K562 (cell line): ENCODE data around the gene BCL2L15. TPM values are rescaled to one million over a fixed set of nuclear protein-coding genes. Genes with fewer than 3 reads are reported as not detected.

ENCODE experiments used
- ATAC-seq: fragments of 200-7000 bp; cut with Tn5 transposase; 3 replicates; pipeline ENCODE4 v1.9.1; 2020; ENCODE audit warnings: moderate library complexity
- BruUV-seq: library from RNA; stranded (reverse); fragments of 400-500 nt; replicated peaks from 2 replicates; lab custom pipeline; 2021; lab: Mats Ljungman, UMichigan
- CTCF ChIA-PET: fragments of 300-600 bp; formaldehyde crosslinking; extraction: SDS; loops from one replicate; lab custom pipeline; 2021; ENCODE audit warnings: low intra/inter-chr PET ratio; lab: Yijun Ruan, JAX
- POLR2A ChIA-PET: fragments of 300-600, 350-650 bp; sonication (Branson Sonifier 250); formaldehyde crosslinking; extraction: SDS; loops from one replicate; lab custom pipeline; 2021; ENCODE audit warnings: antibody characterized with exemption, inconsistent platforms; lab: Yijun Ruan, JAX
- DNase-seq, 4 experiments: peaks; one replicate each; pipeline versions ENCODE4 v3.0.0 to v3.0.0-alpha.2; 2011 to 2018; ENCODE audit warnings: low spot score in 3 of 4, mixed read lengths in 3 of 4; ENCODE audit errors: extremely low read depth in 1 of 4
- FAIRE-seq: peaks from 2 replicates; lab custom pipeline; 2011; peaks lifted over from hg19 to GRCh38; lab: Jason Lieb, UNC
- H2AFZ ChIP-seq: 2 replicates; pipeline ENCODE4 v1.6.0; 2011; ENCODE audit warnings: low read depth, low read length, control low read depth, inconsistent platforms
- H3K27ac ChIP-seq: fragments of 200-600 bp; 3 replicates; pipeline ENCODE4 v1.8.0; 2011; ENCODE audit warnings: low read depth, mild to moderate bottlenecking, control low read depth, inconsistent platforms, low read length, moderate library complexity, mixed read lengths; ENCODE audit errors: extremely low read depth
- H3K27me3 ChIP-seq, 2 experiments: fragments of 300-600 bp in 1 of 2; 2 replicates in 1 of 2; 3 replicates in 1 of 2; pipeline versions ENCODE4 v1.6.0 to v1.8.0; 2011; ENCODE audit warnings: inconsistent platforms in 2 of 2, low read length in 2 of 2, mild to moderate bottlenecking in 1 of 2, mixed read lengths in 1 of 2, moderate library complexity in 1 of 2; ENCODE audit not compliant: control insufficient read depth in 2 of 2, insufficient read depth in 2 of 2
- H3K36me3 ChIP-seq: fragments of 300-600 bp; 3 replicates; pipeline ENCODE4 v1.8.0; 2011; ENCODE audit warnings: mild to moderate bottlenecking, low read length, inconsistent platforms; ENCODE audit not compliant: control insufficient read depth, insufficient read depth
- H3K4me1 ChIP-seq, 2 experiments: fragments of 200-600 bp in 1 of 2; replicated peaks in 1 of 2; 2 replicates in 1 of 2; 3 replicates in 1 of 2; pipeline versions ENCODE4 v1.5.1 to v1.8.0; 2011; ENCODE audit warnings: inconsistent platforms in 2 of 2, low read length in 2 of 2, mild to moderate bottlenecking in 1 of 2, mixed read lengths in 1 of 2, moderate library complexity in 1 of 2; ENCODE audit not compliant: control insufficient read depth in 2 of 2, insufficient read depth in 2 of 2
- H3K4me2 ChIP-seq: 2 replicates; pipeline ENCODE4 v1.6.1; 2011; ENCODE audit warnings: low read length, control low read depth, inconsistent platforms, mixed read lengths; ENCODE audit not compliant: insufficient read depth
- H3K4me3 ChIP-seq: fragments of 200-600 bp; sonication (generic), shearing (Covaris generic); 2 replicates; pipeline ENCODE4 v1.5.1; 2016; ENCODE audit warnings: control low read depth, inconsistent platforms
- H3K79me2 ChIP-seq: fragments of 200-600 bp; 3 replicates; pipeline ENCODE4 v1.8.0; 2011; ENCODE audit warnings: low read length, inconsistent platforms; ENCODE audit not compliant: control insufficient read depth, insufficient read depth
- H3K9ac ChIP-seq, 2 experiments: 2 replicates each; pipeline versions ENCODE4 v1.6.0 to v1.6.1; 2011; ENCODE audit warnings: low read depth in 2 of 2, low read length in 2 of 2, control low read depth in 1 of 2, inconsistent platforms in 1 of 2, mild to moderate bottlenecking in 1 of 2, mixed read lengths in 1 of 2; ENCODE audit not compliant: insufficient read depth in 1 of 2
- H3K9me1 ChIP-seq: one replicate; pipeline ENCODE4 v1.6.0; 2011; ENCODE audit warnings: inconsistent platforms, mild to moderate bottlenecking, low read length, moderate library complexity; ENCODE audit not compliant: control insufficient read depth, insufficient read depth
- H3K9me3 ChIP-seq: replicated peaks from 2 replicates; pipeline ENCODE4 v1.5.1; 2011; ENCODE audit warnings: low read depth, low read length, inconsistent platforms; ENCODE audit not compliant: control insufficient read depth, insufficient read depth
- H4K20me1 ChIP-seq: replicated peaks from 2 replicates; pipeline ENCODE4 v1.6.1; 2011; ENCODE audit warnings: low read length, inconsistent platforms, mixed read lengths; ENCODE audit not compliant: control insufficient read depth, insufficient read depth
- ATF7 ChIP-seq: fragments of 450-650 bp; IDR thresholded peaks from 2 replicates; pipeline ENCODE4 v1.7.1; 2014; ENCODE audit warnings: mild to moderate bottlenecking, moderate library complexity
- BRD9 ChIP-seq: fragments of 450-650 bp; IDR thresholded peaks from 2 replicates; pipeline ENCODE4 v1.6.1; 2018; ENCODE audit warnings: low read depth; ENCODE audit not compliant: partially characterized antibody
- CHD1 ChIP-seq: fragments of 200-600 bp; sonication (generic); IDR thresholded peaks from one replicate; pipeline ENCODE4 v1.6.1; 2012; ENCODE audit warnings: mild to moderate bottlenecking, moderate library complexity, low read length, inconsistent platforms
- CSDE1 ChIP-seq, 2 experiments: fragments of 450-650 bp; IDR thresholded peaks; 2 replicates each; pipeline ENCODE4 v1.6.1; 2016; ENCODE audit warnings: mild to moderate bottlenecking in 1 of 2
- DMBX1 ChIP-seq: fragments of 250-450 bp; sonication (Bioruptor Pico); IDR thresholded peaks from 2 replicates; pipeline ENCODE4 v1.8.0; 2022; ENCODE audit warnings: inconsistent platforms, mild to moderate bottlenecking, moderate library complexity, borderline replicate concordance
- ETV5 ChIP-seq: sonication (generic); formaldehyde crosslinking; IDR thresholded peaks from 2 replicates; pipeline ENCODE4 v1.4.0; 2020; ENCODE audit warnings: low read depth, mild to moderate bottlenecking, missing genetic modification reagents
- GMEB1 ChIP-seq: fragments of 250-450 bp; sonication (Bioruptor Pico); IDR thresholded peaks from 2 replicates; pipeline ENCODE4 v1.4.0; 2020; ENCODE audit warnings: mild to moderate bottlenecking
- HDAC2 ChIP-seq: fragments of 450-650 bp; IDR thresholded peaks from 2 replicates; pipeline ENCODE4 v1.6.1; 2016; ENCODE audit warnings: mild to moderate bottlenecking
- KDM1A ChIP-seq, 2 experiments: fragments of 450-650 bp; IDR thresholded peaks; 2 replicates each; pipeline ENCODE4 v1.6.1; 2016; ENCODE audit warnings: mild to moderate bottlenecking in 2 of 2
- MTA1 ChIP-seq: fragments of 450-650 bp; IDR thresholded peaks from 2 replicates; pipeline ENCODE4 v1.6.1; 2017; ENCODE audit warnings: borderline replicate concordance
- NCOA1 ChIP-seq: fragments of 450-650 bp; IDR thresholded peaks from 2 replicates; pipeline ENCODE4 v1.6.1; 2016; ENCODE audit warnings: low read depth
- TAF9B ChIP-seq: fragments of 450-650 bp; IDR thresholded peaks from 2 replicates; pipeline ENCODE4 v1.6.1; 2018; ENCODE audit warnings: mild to moderate bottlenecking; ENCODE audit not compliant: partially characterized antibody
- TBL1XR1 ChIP-seq, 2 experiments: IDR thresholded peaks; 2 replicates each; pipeline ENCODE4 v1.6.1; 2012; ENCODE audit warnings: improper control_type of control experiment in 2 of 2, low read length in 2 of 2, mild to moderate bottlenecking in 1 of 2
- ZEB2 ChIP-seq: fragments of 450-650 bp; IDR thresholded peaks from 2 replicates; pipeline ENCODE4 v1.6.1; 2016
- ZNF12 ChIP-seq: sonication (generic); formaldehyde crosslinking; IDR thresholded peaks from 2 replicates; pipeline ENCODE4 v1.4.0; 2020; ENCODE audit warnings: mild to moderate bottlenecking, missing genetic modification reagents
- ZNF644 ChIP-seq: fragments of 200-800 bp; sonication (Bioruptor generic); IDR thresholded peaks from 2 replicates; pipeline ENCODE4 v1.6.1; 2016; ENCODE audit warnings: low read depth, missing genetic modification characterization, missing compliant biosample characterization
- WGBS: fragments of 100-300 bp; shearing (Covaris generic); methylation state at CpG from one replicate; pipeline ENCODE4 v1.1.6; 2016; ENCODE audit warnings: low coverage, mixed read lengths; ENCODE audit not compliant: insufficient coverage; ENCODE audit errors: missing lambda C conversion rate; 5-methylcytosine and 5-hydroxymethylcytosine counted together
- in situ Hi-C: fragments of 300-500 bp; cut with MboI; formaldehyde crosslinking; loops from 4 replicates; pipeline ENCODE4 v1.15.0; 2018; ENCODE audit warnings: inconsistent platforms, mixed read lengths
- intact Hi-C: fragments of 100-400 bp; cut with micrococcal nuclease; formaldehyde crosslinking; loops from 2 replicates; pipeline ENCODE4 v1.14.2; 2022
- polyA plus RNA-seq, 8 experiments: library from polyadenylated mRNA; depleted of rRNA in 4 of 8; stranded (reverse) in 5 of 8; unstranded in 3 of 8; fragments of >200 nt; fragmentation: Nextera tagmentation in 2 of 8; fragmentation: Illumina TruSeq in 1 of 8; extraction: Ambion mirVana in 2 of 8; extraction: Trizol in 1 of 8; gene quantifications; 2 replicates each; pipeline versions ENCODE4 v1.2.1 to v1.2.3, GENCODE V29; 2011 to 2014; ENCODE audit warnings: inconsistent platforms in 1 of 8, missing spikeins in 1 of 8
- total RNA-seq, 7 experiments: library from RNA; depleted of rRNA in 6 of 7; stranded (reverse); fragments of >200 nt in 6 of 7; fragmentation: Illumina TruSeq in 2 of 7; extraction: Trizol in 2 of 7; gene quantifications; 2 replicates each; pipeline versions ENCODE4 v1.2.1 to v1.2.3, GENCODE V29; 2011 to 2021; ENCODE audit warnings: low replicate concordance in 1 of 7
- TF ChIP-seq, protein P1 (sequence below): fragments of 250-450 bp; sonication (Bioruptor Pico); IDR thresholded peaks from 2 replicates; pipeline ENCODE4 v1.8.0; 2022; ENCODE audit warnings: moderate library complexity, mild to moderate bottlenecking, inconsistent platforms
- TF ChIP-seq, protein P2 (sequence below): fragments of 450-650 bp; formaldehyde crosslinking; IDR thresholded peaks from 2 replicates; pipeline ENCODE4 v1.4.0; 2022; ENCODE audit warnings: missing genetic modification characterization

The BCL2L15 gene
- total and polyA plus RNA-seq, 9 of the 15 experiments (the other 6 are each of a cell fraction or from before 2014, with no cell fraction given): 0.06 to 0.42 (median 0.28) TPM; not detected in 1

DNA sequence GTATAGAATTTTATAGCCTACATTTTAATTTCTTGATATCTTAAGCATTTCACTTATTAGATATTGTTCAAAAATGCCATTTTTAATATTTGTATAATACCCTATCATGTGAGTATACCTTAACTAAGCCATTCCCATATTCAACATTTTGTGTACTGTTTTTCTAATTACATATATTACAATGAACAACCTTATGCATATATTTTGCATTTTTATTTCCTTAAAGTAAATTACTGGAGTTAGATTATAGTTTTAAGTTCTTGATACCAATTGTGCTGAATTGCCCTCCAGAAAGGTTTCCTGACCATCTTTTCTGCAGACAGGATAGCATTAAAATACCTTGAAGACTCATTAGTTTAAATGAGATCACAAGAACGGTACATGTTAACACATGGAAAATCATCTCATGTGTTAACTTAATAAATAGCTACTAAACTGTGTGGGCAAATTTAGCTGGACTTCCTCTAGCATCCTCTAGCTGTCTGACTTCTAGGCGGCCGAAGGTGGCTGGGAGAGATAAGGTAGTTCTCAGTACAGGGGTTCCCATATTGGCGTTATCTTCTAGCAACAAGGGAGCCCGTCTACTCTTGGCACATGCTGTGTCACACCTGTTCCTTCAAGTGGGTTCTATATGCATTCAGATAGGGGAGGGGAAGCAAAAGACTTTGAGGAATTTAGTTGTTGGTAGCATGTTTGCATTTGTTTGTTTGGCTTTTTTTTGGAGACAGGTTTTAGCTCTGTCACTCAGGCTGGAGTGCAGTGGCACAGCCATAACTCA is 26.7 kb upstream of the BCL2L15 start:
- Histone ChIP-seq H3K27ac (peak overlapping the region; percentile 7; the same call in 2 of the 3 replicates), H3K4me1 (peaks cover 25 to 52% of the 10 kb centered on the region in 2 experiments; a peak in 4 of 5 replicates), H3K4me2 (peak overlapping the region; percentile 13), H3K36me3 (peaks cover 44% of the 10 kb centered on the region), H2AFZ (no peak overlapping the region), H3K9ac (peak overlapping the region in 1 of 2 experiments; percentile 8; a peak in 1 of 4 replicates), H3K27me3 (no peaks in the 10 kb centered on the region), H3K79me2 (peaks cover 27% of the 10 kb centered on the region), H3K9me3 (no peaks in the 10 kb centered on the region), H3K4me3 (no peak overlapping the region), H3K9me1 (peaks cover 3% of the 10 kb centered on the region), H4K20me1 (no peaks in the 10 kb centered on the region)
- peak; percentile 90 for ATAC-seq
- POLR2A ChIA-PET: interaction anchor here (0.7 to 4.4 kb wide), 11 partner anchors 8 to 961 kb away, joined by 3 to 33 read pairs (median 3); partner anchors contain the start of genes AP4B1, DCLRE1B and HIPK1
- no TSS peak for BruUV-seq
- CTCF ChIA-PET: no interaction called here
- in situ Hi-C loops: no loop called here
- 1% methylated on average over 5 of the region's 5 CpGs for WGBS
- FAIRE-seq: peak; percentile 99
- intact Hi-C loops: loop anchor here (2.0 kb wide), 1 partner anchor 15 kb away; the partner anchor contains the start of gene HIPK1
- DNase-seq: peak; percentile 96 to 98 (median 97)
- no peak for TF ChIP-seq BRD9
- peak; percentile 94 for TF ChIP-seq MTA1
- TF ChIP-seq, protein P1, sequence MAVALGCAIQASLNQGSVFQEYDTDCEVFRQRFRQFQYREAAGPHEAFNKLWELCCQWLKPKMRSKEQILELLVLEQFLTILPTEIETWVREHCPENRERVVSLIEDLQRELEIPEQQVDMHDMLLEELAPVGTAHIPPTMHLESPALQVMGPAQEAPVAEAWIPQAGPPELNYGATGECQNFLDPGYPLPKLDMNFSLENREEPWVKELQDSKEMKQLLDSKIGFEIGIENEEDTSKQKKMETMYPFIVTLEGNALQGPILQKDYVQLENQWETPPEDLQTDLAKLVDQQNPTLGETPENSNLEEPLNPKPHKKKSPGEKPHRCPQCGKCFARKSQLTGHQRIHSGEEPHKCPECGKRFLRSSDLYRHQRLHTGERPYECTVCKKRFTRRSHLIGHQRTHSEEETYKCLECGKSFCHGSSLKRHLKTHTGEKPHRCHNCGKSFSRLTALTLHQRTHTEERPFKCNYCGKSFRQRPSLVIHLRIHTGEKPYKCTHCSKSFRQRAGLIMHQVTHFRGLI (CRISPR knock-in tag): no peak
- peak; percentile 99 for TF ChIP-seq TBL1XR1 (IDR thresholded peaks at IDR 0.05; ENCODE audit: low read length in 2 of 2)
- peak; percentile 69 for TF ChIP-seq TAF9B
- TF ChIP-seq DMBX1 (CRISPR knock-in tag): peak; percentile 95
- TF ChIP-seq, protein P2, sequence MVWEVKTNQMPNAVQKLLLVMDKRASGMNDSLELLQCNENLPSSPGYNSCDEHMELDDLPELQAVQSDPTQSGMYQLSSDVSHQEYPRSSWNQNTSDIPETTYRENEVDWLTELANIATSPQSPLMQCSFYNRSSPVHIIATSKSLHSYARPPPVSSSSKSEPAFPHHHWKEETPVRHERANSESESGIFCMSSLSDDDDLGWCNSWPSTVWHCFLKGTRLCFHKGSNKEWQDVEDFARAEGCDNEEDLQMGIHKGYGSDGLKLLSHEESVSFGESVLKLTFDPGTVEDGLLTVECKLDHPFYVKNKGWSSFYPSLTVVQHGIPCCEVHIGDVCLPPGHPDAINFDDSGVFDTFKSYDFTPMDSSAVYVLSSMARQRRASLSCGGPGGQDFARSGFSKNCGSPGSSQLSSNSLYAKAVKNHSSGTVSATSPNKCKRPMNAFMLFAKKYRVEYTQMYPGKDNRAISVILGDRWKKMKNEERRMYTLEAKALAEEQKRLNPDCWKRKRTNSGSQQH (CRISPR knock-in tag): no peak
- peak; percentile 50; the same call in 1 of the 2 replicates for TF ChIP-seq ETV5
- peak; percentile 93 for TF ChIP-seq ZNF644
- TF ChIP-seq HDAC2: peak; percentile 97; the same call in 1 of the 2 replicates
- TF ChIP-seq ATF7: peak; percentile 82
- TF ChIP-seq ZEB2: peak; percentile 100
- peak; percentile 96 to 98 for TF ChIP-seq KDM1A (IDR thresholded peaks at IDR 0.05)
- peak; percentile 92 for TF ChIP-seq NCOA1
- TF ChIP-seq GMEB1 (CRISPR knock-in tag): no peak
- peak in 1 of 2 experiments; percentile 29; a peak in 1 of 4 replicates for TF ChIP-seq CSDE1 (IDR thresholded peaks at IDR 0.05)
- no peak for TF ChIP-seq CHD1
- no peak for TF ChIP-seq ZNF12 (CRISPR knock-in tag)
